Sigmoid colon (tissue), 4 donors: ENCODE results near the gene CCDC91.

Source experiments
- EP300 ChIP-seq, 4 donors: sonication (generic); formaldehyde crosslinking; IDR thresholded peaks; one replicate each; pipeline ENCODE4 v1.6.1; 2017; ENCODE audit warnings: antibody characterized with exemption in 4 of 4
- POLR2A ChIP-seq, 2 donors: fragments of 450-650 bp; IDR thresholded peaks; one replicate each; pipeline ENCODE4 v1.6.1; 2016; ENCODE audit warnings: antibody characterized with exemption in 2 of 2, mild to moderate bottlenecking in 2 of 2, moderate library complexity in 2 of 2
- TF ChIP-seq, protein P1 (sequence below), 4 experiments: fragments of 450-650 bp in 3 of 4; fragments of 200-600 bp in 1 of 4; IDR thresholded peaks; one replicate each; pipeline ENCODE4 v1.5.1; 2016 to 2019; ENCODE audit warnings: antibody characterized with exemption in 4 of 4, mild to moderate bottlenecking in 3 of 4, moderate library complexity in 2 of 4

- TF ChIP-seq, protein P1, sequence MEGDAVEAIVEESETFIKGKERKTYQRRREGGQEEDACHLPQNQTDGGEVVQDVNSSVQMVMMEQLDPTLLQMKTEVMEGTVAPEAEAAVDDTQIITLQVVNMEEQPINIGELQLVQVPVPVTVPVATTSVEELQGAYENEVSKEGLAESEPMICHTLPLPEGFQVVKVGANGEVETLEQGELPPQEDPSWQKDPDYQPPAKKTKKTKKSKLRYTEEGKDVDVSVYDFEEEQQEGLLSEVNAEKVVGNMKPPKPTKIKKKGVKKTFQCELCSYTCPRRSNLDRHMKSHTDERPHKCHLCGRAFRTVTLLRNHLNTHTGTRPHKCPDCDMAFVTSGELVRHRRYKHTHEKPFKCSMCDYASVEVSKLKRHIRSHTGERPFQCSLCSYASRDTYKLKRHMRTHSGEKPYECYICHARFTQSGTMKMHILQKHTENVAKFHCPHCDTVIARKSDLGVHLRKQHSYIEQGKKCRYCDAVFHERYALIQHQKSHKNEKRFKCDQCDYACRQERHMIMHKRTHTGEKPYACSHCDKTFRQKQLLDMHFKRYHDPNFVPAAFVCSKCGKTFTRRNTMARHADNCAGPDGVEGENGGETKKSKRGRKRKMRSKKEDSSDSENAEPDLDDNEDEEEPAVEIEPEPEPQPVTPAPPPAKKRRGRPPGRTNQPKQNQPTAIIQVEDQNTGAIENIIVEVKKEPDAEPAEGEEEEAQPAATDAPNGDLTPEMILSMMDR (IDR thresholded peaks at IDR 0.05) = no peak
- TF ChIP-seq POLR2A (IDR thresholded peaks at IDR 0.05) (no peak), EP300 (IDR thresholded peaks at IDR 0.05) (no peak)
Observed at GRCh38 chr12:28517101-28517500, 326.8 kb downstream of the CCDC91 start.
